Astrocyte of the cerebellum (primary cell): ENCODE results near the gene FGF4.

Source experiments
- DNase-seq: peaks from one replicate; pipeline ENCODE4 v3.0.0-alpha.2; 2011; ENCODE audit warnings: low read depth
- H3K4me3 ChIP-seq: 2 replicates; pipeline ENCODE4 v1.5.1; 2011; ENCODE audit warnings: mild to moderate bottlenecking, low read depth, low read length, moderate library complexity
- in situ Hi-C: cut with HindIII; loops from 2 replicates; pipeline ENCODE4 v1.10.0; 2017; ENCODE audit warnings: low sequenced_read_pairs
- TF ChIP-seq, protein P1 (sequence below): IDR thresholded peaks from 2 replicates; pipeline ENCODE4 v1.5.1; 2012; ENCODE audit warnings: low read length, low read depth, moderate library complexity, mild to moderate bottlenecking; ENCODE audit errors: missing control alignments

Gene FGF4

GRCh38 chr11:69760319-69760718, 14.8 kb downstream of the FGF4 start:
- TF ChIP-seq, protein P1, sequence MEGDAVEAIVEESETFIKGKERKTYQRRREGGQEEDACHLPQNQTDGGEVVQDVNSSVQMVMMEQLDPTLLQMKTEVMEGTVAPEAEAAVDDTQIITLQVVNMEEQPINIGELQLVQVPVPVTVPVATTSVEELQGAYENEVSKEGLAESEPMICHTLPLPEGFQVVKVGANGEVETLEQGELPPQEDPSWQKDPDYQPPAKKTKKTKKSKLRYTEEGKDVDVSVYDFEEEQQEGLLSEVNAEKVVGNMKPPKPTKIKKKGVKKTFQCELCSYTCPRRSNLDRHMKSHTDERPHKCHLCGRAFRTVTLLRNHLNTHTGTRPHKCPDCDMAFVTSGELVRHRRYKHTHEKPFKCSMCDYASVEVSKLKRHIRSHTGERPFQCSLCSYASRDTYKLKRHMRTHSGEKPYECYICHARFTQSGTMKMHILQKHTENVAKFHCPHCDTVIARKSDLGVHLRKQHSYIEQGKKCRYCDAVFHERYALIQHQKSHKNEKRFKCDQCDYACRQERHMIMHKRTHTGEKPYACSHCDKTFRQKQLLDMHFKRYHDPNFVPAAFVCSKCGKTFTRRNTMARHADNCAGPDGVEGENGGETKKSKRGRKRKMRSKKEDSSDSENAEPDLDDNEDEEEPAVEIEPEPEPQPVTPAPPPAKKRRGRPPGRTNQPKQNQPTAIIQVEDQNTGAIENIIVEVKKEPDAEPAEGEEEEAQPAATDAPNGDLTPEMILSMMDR, result no peak
- in situ Hi-C loops, result no loop called here
- no peak for DNase-seq
- H3K4me3 ChIP-seq, result no peak overlapping the region

- no peak for DNase-seq
- in situ Hi-C loops, result no loop called here
- TF ChIP-seq, protein P1, result no peak
Measured at GRCh38 chr11:69752890-69753289, 22.3 kb downstream of the FGF4 start.

DNA sequence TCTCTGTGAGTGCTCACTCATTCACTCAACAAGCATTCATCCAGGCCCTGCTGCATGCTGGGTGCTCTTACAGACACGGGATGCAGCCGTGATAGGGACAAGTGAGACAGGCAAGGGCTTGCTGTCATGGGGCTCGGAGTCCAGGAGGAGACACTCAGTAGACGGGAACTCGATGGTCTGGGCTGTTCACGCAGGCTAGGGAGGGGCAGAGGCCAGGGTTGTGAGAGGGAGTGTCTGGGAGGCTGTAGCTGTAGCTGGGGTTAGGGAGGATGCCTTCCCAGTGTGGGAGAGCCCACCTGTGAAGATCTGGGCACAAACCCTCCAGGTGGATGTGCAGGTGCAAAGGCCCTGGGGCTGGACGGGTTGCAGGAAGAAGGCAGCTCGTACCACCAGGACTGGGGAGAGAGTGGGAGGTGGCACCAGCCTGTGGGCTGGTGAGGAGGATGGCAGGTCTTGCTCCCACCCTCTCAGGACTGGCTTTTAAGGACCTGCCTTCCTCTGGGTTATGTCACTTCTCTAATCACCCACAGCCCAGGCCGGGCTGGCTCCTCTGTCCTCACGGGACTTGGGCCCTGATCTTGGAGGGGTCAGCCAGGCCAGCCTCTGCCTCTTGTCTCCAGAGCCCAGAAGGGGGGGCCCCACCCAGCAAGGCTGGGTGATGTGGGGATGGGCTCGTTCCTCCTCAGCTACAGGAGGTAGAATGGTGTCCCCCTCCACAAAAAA, 24.1 kb downstream of the FGF4 start:
- TF ChIP-seq, protein P1, result no peak
- no peak for DNase-seq
- in situ Hi-C loops, result no loop called here
- no peak overlapping the region for H3K4me3 ChIP-seq

More at GRCh38 chr11:69752890-69753289, 22.3 kb downstream of the FGF4 start:
- no peak overlapping the region for H3K4me3 ChIP-seq

GRCh38 chr11:69750108-69750850, 24.9 kb downstream of the FGF4 start:
- in situ Hi-C loops, result no loop called here
- no peak overlapping the region for H3K4me3 ChIP-seq
- DNase-seq, result no peak
- TF ChIP-seq, protein P1, result no peak

DNA sequence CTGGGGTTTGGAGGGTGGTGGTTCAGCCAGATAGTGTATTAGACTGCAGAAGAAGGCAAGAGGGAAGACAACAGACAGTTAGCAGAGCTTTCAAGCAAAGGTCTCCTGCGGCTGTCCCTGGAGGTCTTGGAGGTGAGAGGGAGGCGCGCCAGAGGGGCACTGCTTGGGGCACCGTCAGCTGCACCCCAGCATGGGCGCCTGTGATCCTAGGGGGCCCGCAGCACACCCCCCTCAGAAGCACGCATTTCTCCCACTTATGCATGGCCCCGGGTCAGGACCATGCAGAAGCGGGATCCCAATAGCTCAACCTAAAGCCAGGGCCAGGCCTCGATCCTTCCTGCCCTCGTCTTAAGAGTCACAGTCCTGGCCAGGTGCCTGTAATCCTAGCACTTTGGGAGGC, 26.5 kb downstream of the FGF4 start:
- no peak for DNase-seq
- no peak overlapping the region for H3K4me3 ChIP-seq
- in situ Hi-C loops, result loop anchor here (10.0 kb wide), 1 partner anchor 56 kb away; no protein-coding TSS in a partner anchor
- TF ChIP-seq, protein P1, result no peak

GRCh38 chr11:69746752-69747742, 28.1 kb downstream of the FGF4 start:
- no peak overlapping the region for H3K4me3 ChIP-seq
- in situ Hi-C loops, result loop anchor here (10.0 kb wide), 1 partner anchor 58 kb away; no protein-coding TSS in a partner anchor
- TF ChIP-seq, protein P1, result no peak
- DNase-seq, result no peak
